Inflammatory macrophage (primary cell): ENCODE measurements around the gene CAST.

Source experiments
- DNase-seq, 2 donors: peaks; one replicate each; pipeline ENCODE4 v3.0.0-alpha.2; 2020 to 2022

CAST gene

GRCh38 chr5:96671441-96671840 lies 9.3 kb downstream of the CAST start:
- DNase-seq, result no peak

DNA sequence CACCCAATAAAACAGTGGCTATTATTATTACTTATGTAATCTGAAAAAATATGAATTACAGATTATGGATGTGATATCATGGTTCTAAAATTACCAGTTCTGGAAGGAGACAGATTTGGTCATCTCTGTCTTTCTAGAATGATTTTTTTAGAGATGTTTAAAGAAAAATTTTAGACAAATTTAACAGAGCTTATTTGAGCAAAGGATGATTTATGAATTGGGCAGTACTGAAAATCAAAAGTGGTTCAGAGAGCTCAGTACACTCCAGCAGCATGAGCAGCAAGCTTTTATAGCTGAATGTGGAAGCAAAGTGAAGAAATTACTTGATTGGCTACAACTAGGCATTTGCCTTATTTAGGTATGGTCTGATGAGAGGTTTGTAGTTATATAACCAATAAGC lies 11.0 kb downstream of the CAST start:
- no peak for DNase-seq

GRCh38 chr5:96675882-96676281 lies 13.7 kb downstream of the CAST start:
- no peak for DNase-seq

GRCh38 chr5:96677496-96677895 lies 15.3 kb downstream of the CAST start:
- no peak for DNase-seq

- no peak for DNase-seq
Measured at GRCh38 chr5:96679293-96679692, 17.1 kb downstream of the CAST start.

DNA sequence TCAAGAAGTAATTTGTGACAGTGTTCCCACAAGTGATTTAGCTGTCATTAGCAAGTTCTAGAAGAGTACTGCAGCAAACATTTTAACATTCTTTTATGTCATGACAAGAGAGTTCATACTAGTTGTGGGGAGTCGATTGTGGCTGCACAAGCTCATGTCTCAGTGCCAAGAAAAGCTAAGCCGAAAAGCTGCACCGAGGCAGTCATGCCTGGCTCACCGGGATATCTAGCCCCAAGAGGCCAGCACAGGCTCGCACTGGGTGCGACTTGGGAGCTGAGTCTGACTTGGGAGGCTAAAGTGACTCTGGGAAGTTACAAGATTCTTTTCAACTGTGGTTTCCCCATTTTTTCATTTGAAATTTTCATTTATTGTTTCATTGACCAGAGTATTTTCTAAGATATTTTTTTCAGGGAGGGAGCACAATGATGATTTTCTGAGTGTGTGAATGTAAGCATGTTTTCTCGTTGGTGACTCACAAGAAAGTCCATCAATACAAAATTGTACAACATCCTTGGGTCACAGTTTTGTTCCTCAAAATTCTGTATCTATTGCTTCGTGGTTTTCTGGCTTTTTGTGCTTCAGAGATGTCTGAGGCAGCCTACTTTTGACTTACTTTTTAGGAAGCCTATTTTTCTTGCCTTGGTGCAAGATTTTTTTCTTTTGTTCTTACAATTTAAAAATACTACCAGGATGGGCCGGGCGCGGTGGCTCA lies 18.7 kb downstream of the CAST start:
- peak; percentile 24 to 52 for DNase-seq

GRCh38 chr5:96683392-96683791 lies 21.2 kb downstream of the CAST start:
- peak in 1 of 2 donors; percentile 21 for DNase-seq

DNA sequence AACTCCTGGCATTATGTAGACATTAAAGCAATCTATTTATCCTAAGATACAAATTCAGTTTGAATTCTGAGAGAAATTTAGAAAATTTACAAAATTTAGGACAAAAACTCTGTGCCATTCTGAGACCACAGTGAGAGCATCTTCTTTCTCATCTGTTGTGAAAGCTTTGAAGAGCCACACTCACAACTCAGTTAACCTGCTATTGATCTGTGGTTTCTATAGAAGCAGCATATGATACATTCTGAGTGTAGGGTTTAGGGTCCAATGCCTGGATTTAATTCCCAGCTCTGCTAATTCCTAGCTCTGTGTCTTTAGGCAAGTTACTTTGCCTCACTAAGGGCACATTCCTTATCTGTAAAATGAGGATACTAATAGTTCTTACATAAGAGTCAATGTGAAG lies 21.6 kb downstream of the CAST start:
- no peak for DNase-seq

- no peak for DNase-seq
Measured at GRCh38 chr5:96687080-96687479, 24.9 kb downstream of the CAST start.

GRCh38 chr5:96687812-96688453 lies 25.8 kb downstream of the CAST start:
- DNase-seq, result peak; percentile 39 to 49

DNA sequence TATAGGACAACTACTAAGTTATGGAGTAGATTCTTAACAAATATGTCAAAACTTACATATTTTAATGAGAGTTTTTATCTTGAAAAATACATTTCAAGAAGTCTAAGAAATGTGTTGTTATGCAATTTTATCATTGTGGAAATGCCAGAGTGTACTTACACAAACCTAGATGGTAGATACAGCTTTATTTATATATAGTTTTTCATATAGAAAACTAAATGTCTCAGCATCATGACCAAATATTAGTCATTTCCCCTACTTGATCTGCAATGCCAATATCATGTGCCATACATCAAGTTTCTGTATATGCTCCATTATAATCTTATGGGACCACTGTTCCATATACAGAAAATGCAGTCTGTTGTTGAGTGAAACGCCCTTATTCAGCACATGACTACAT lies 28.7 kb downstream of the CAST start:
- peak in 1 of 2 donors; percentile 34 for DNase-seq

- DNase-seq, result peak; percentile 7 to 29
Measured at GRCh38 chr5:96691503-96692303, 29.5 kb downstream of the CAST start.

DNA sequence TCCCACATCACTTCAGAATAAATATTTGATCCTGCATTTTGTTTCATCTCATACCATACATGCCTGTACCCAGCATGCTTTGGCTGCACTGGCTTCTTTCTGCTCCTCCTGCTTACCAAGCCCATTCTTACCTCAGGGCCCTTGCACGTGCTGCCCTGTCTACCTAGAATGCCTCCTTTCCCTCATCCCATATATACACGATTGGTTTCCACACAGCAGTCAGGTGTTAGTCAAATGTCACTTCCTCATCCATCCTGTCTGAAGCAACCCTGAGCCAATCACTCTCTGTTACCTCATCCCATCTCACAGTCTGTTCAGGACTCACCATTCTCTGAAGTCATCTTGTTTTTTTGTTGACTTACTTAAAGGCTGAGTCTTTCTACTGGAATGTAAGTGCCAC lies 30.3 kb downstream of the CAST start:
- DNase-seq, result peak; percentile 73 to 76

DNA sequence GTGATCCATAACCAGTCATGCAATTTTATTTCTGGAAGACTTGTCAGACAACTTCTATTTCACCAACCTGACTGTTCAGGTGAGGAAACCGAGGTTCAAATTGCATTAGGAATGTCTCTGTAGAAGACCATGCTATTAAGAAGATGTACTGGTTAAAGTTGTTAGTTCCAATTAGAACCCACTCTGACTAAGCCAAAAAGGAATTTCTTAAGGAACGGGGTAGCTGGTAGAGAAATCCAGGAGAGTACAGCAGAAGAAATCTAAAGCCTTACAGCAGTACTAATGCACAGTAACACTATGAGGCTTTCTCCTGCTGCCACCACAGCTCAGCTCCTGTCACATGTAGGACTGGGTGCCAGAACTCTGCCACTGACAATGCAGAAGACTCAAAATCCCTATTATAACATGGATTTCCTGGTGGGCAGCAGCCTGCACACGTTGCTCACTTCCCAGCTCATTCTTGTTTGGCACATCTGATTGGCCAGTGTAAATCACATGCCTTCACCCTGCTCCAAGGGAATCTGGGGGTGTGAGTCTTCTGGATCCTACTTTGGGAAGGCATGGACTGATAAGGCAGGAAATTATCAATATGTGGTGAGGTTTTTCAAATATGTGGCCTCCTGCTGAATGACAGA lies 37.1 kb downstream of the CAST start:
- no peak for DNase-seq

DNA sequence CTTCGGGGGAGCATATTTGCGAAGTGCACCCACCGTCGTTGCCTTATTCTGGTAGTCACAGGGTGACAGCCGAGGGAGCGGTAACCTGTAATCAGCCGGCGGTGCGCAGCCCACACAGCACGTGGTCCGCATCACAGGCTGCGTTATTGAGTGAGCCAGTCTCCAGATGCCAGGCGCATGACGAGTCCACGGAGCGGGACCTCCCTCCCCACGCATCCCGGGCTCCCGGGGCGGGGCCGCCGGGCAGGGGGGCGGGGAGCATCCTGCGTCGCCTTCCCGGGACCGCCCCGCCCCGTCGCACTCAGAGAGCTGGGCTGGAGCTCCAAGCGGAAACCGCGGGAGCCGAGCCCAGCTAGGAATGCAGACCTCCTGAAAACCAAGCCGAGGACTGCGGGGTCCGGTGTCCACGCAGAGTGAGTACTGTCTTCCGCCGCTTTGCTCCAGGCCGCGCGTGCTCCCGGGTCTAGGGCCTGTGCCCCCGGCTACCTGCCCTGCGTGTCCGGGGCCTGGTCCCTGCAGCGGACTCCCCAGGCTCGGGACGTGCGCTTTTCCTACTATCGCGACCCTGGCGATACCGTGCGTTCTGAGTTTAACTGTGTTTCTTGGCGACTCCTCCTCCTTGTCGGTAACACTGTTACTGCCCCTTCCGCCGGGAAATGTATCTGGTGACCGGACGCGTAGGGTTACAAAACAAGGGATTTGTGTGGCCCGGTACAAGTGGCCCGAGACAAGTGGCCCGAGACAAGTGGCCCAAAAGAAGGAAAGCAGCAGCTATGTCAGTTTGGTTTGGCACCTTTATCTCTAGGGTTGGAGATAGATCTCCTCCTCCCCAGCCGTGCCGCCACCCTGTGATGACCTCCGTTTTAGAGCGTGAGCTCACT lies 40.6 kb downstream of the CAST start:
- peak; percentile 94 to 98 for DNase-seq

DNA sequence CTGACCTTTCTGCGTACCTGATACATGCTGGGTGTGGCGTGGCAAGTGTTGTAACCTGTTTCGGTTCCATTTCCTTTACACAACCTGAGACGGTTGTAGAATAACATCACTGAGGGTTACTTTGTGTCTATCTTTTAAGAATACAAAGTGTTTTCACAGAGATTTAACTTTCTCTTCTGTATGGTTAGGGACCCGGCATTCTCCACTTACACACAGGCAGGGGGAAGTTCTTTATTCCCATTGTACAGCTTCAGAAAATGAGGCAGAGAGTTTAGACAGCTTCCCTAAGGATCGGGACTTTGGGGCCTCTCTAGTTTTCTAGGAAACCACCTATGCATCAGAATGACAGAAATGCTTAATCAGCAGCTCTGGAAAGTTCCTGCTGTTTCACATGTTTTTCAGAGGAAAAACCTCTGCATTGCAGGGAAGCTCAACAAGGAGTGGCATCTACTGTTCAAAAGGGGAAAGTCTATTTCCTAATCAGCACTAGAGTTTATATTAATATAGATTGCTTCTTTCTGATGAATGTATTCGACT lies 41.3 kb downstream of the CAST start:
- peak; percentile 12 to 35 for DNase-seq

DNA sequence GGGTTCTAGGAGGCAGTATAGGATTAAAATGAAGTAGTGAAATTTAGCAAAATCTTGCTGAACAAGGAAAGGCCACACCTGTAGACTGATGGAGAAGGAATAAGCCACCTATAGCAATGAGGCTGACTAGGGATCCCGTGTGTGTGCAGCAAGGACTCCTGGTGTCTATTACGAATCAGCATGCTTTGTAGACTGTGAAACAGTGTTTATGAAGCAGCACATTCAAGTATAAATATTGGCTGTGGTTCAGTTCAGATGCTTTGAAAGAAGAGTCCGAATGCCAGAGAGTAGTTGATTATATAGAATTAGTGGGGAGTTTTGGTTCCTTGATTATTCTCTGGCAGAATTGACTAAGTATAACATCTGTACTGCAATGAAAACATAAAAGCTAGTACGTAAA lies 41.8 kb downstream of the CAST start:
- DNase-seq, result no peak

DNA sequence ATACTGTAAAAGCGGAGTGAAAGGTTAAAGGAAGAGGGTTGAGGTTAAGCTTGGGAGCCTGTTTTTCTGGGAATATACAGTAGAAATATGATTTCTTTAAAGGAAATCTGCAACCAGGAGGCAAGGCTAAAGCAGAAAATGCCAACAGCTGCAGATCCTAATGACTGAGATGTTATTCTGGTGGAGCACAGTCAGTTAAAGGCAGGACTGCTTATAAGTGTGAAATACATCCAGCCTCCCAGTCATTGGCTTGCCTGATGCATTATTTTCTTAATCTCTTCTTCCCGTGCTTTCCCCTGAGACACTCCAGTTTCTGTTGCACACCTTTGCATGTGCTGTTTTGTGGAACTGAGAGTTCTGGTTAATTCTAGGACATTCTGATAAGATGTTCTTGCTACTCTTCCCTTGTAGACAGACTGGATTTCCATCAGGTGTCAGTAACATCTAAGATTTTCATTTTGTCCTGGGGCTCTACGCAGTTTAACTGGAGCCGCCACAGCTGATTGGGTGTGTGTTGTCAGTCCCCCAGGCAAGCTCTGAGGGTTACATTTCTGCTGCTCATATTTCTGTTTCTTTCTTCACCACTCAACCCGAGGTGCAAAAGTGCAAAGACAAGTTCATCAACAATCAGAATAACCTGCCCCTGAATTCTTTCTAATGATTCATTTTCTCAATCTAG lies 44.4 kb downstream of the CAST start:
- no peak for DNase-seq

DNA sequence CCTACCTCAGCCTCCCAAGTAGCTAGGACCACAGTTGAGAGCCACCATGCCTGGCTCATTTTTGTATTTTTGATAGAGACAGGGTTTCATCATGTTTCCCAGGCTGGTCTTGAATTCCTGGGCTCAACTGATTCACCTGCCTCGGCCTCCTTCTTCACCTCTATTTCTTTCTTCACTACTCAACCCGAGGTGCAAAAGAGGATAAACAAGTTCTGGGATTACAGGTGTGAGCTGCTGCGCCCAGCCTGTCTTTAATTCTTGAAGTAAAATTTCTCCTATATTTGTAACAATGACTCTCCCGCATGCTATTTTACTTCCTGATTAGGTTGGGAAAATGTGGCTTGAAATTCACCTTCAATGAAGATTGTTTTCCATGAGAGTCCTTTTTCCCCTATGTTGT lies 46.4 kb downstream of the CAST start:
- DNase-seq, result no peak

DNA sequence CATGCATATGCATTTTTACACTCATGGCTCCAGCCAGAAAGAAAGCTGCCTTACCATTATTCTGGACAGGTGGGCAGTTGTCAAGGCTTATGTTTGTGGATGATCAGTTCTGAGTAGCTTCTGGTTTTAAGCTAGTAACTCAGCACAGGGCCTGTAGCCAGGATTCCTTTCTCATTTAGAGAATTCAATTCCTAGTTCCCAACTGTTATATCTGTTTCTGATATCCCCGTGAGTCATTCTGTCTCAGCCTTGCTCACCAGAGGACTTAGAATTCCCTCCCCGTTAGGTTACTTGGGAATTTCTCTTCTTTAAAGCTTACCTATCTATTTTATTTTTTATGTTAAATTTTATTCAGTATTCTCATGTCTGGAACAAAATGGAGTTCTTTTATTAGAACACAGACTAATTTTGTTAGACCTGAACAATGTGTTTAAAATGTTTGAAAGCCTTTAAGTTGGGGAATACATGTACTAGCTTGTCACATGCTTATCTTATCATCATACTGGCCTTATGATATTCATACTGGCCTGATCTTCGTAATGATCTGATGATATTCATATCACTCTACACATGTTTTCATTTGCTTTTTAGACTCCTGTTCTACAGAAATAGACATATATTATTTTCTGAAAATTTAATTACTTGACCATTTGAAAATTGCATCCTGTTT lies 47.1 kb downstream of the CAST start:
- no peak for DNase-seq
